Stomach (tissue), 9 donors: Measurements from ENCODE around the gene ANKRD33B. TPM values are rescaled to one million over a fixed set of nuclear protein-coding genes. Genes with fewer than 3 reads are reported as not detected.
A peak's percentile ranks its signal among the peaks of the same experiment; 100 is the strongest.
"Not testable (repeated sequence)": the region's sequence is repeated elsewhere in the genome, so short reads cannot be mapped to it uniquely, and the experiment has no call there.

ENCODE experiments used
- DNase-seq, 2 donors: peaks; one replicate each; pipeline versions ENCODE4 v3.0.0 to v3.0.0-alpha.2; 2013 to 2019
- H3K27ac ChIP-seq, 5 donors: fragments of 200-600 bp in 4 of 5; sonication (generic) in 4 of 5; one replicate each; pipeline ENCODE4 v1.5.1; 2013 to 2019; ENCODE audit warnings: mild to moderate bottlenecking in 1 of 5, moderate library complexity in 1 of 5
- H3K27me3 ChIP-seq, 3 donors: fragments of 200-600 bp; sonication (generic); one replicate each; pipeline ENCODE4 v1.5.1; 2017 to 2019; ENCODE audit warnings: mixed run types in 1 of 3
- H3K36me3 ChIP-seq, 4 donors: fragments of 200-600 bp; sonication (generic); 1 replicate in 3 of 4; 2 replicates in 1 of 4; pipeline ENCODE4 v1.5.1; 2016 to 2019
- H3K4me1 ChIP-seq, 4 donors: fragments of 200-600 bp; sonication (generic); one replicate each; pipeline ENCODE4 v1.5.1; 2016 to 2019
- H3K4me3 ChIP-seq, 4 donors: fragments of 200-600 bp; sonication (generic) in 3 of 4; one replicate each; pipeline ENCODE4 v1.5.1; 2016 to 2019; ENCODE audit warnings: mild to moderate bottlenecking in 1 of 4
- H3K9me3 ChIP-seq, 4 donors: fragments of 200-600 bp; sonication (generic); one replicate each; pipeline ENCODE4 v1.5.1; 2016 to 2019
- CTCF ChIP-seq, 7 experiments: fragments of 450-650 bp in 4 of 7; fragments of 200-600 bp in 3 of 7; sonication (generic) in 3 of 7; IDR thresholded peaks; one replicate each; pipeline ENCODE4 v1.5.1; 2016 to 2019; ENCODE audit warnings: antibody characterized with exemption in 7 of 7, control low read depth in 2 of 7, mild to moderate bottlenecking in 1 of 7
- EP300 ChIP-seq: sonication (generic); formaldehyde crosslinking; IDR thresholded peaks from one replicate; pipeline ENCODE4 v1.6.1; 2017; ENCODE audit warnings: antibody characterized with exemption
- POLR2A ChIP-seq, 4 donors: fragments of 450-650 bp; IDR thresholded peaks; one replicate each; pipeline ENCODE4 v1.6.1; 2016; ENCODE audit warnings: antibody characterized with exemption in 4 of 4, control low read depth in 2 of 4, mild to moderate bottlenecking in 1 of 4, moderate library complexity in 1 of 4
- POLR2AphosphoS5 ChIP-seq, 3 donors: sonication (generic); formaldehyde crosslinking; IDR thresholded peaks; one replicate each; pipeline ENCODE4 v1.6.1; 2016; ENCODE audit warnings: antibody characterized with exemption in 3 of 3
- WGBS, 5 donors: extraction: QIAGEN DNeasy Blood & Tissue Kit in 3 of 5; methylation state at CpG; one replicate each; pipeline versions ENCODE4 v1.1.5 to v1.1.7; 2013 to 2018; 5-methylcytosine and 5-hydroxymethylcytosine counted together
- intact Hi-C: fragments of 100-400 bp; cut with DNase I; formaldehyde crosslinking; loops from one replicate; pipeline ENCODE4 v1.15.1; 2023; ENCODE audit warnings: low total_unique reads
- polyA plus RNA-seq, 3 donors: library from polyadenylated mRNA; stranded (reverse); fragments of 200-250 nt; gene quantifications; one replicate each; pipeline ENCODE4 v1.2.3, GENCODE V29; 2013
- total RNA-seq, 5 donors: library from RNA; depleted of rRNA; stranded (reverse); fragments of >200 nt; gene quantifications; one replicate each; pipeline versions ENCODE4 v1.1.0 to v1.2.3, GENCODE V29; 2014 to 2016
- donor health status: healthy with polysubstance abuse.
- donor health status: Bipolar disorder and iron deficiency.
- donor health status: healthy.

Gene ANKRD33B
- total and polyA plus RNA-seq, 8 donors = 0.45 to 6.4 (median 1.8) TPM

GRCh38 chr5:10566543-10567068 is 2.7 kb downstream of the ANKRD33B start:
- 54 to 68% (median 64%) methylated on average over 7 to 8 of the region's 8 CpGs for WGBS, 5 donors
- Histone ChIP-seq H3K4me1 (peaks cover 24 to 60% (median 43%) of the 10 kb centered on the region in 4 donors), H3K9me3 (no peaks in the 10 kb centered on the region), H3K36me3 (no peaks in the 10 kb centered on the region), H3K4me3 (peak overlapping the region; percentile 65 to 83 (median 70)), H3K27ac (peak overlapping the region in 4 of 5 donors; percentile 1 to 86 (median 57)), H3K27me3 (peaks cover 0 to 47% (median 35%) of the 10 kb centered on the region in 3 donors)
- no peak for DNase-seq
- TF ChIP-seq POLR2AphosphoS5 (IDR thresholded peaks at IDR 0.05) (no peak), POLR2A (IDR thresholded peaks at IDR 0.05) (no peak), CTCF (IDR thresholded peaks at IDR 0.05) (no peak), EP300 (no peak)
- intact Hi-C loops = no loop called here

GRCh38 chr5:10567121-10567591 is 3.3 kb downstream of the ANKRD33B start:
- Histone ChIP-seq H3K9me3 (no peaks in the 10 kb centered on the region), H3K36me3 (no peaks in the 10 kb centered on the region), H3K27ac (peak overlapping the region in 3 of 5 donors; percentile 40 to 86 (median 74)), H3K4me3 (peak overlapping the region in 2 of 4 donors; percentile 74 to 83), H3K27me3 (peaks cover 0 to 43% (median 35%) of the 10 kb centered on the region in 3 donors), H3K4me1 (peaks cover 24 to 60% (median 43%) of the 10 kb centered on the region in 4 donors)
- intact Hi-C loops = no loop called here
- TF ChIP-seq EP300 (no peak), POLR2AphosphoS5 (IDR thresholded peaks at IDR 0.05) (no peak), POLR2A (IDR thresholded peaks at IDR 0.05) (no peak), CTCF (IDR thresholded peaks at IDR 0.05) (no peak)
- DNase-seq = no peak
- 79 to 89% (median 85%) methylated on average over 10 of the region's 10 CpGs for WGBS, 5 donors

- intact Hi-C loops = no loop called here
- peaks cover 0 to 36% (median 28%) of the 10 kb centered on the region in 3 donors for H3K27me3 ChIP-seq
- H3K27ac ChIP-seq = peak overlapping the region in 3 of 5 donors; percentile 40 to 86 (median 74)
- no peaks in the 10 kb centered on the region for H3K9me3 ChIP-seq
- no peak for TF ChIP-seq POLR2A (IDR thresholded peaks at IDR 0.05)
- peak in 2 of 3 donors; percentile 38 to 81 for TF ChIP-seq POLR2AphosphoS5 (IDR thresholded peaks at IDR 0.05)
- no peak for TF ChIP-seq CTCF (IDR thresholded peaks at IDR 0.05)
- 48 to 76% (median 67%) methylated on average over 4 of the region's 4 CpGs for WGBS, 5 donors
- DNase-seq = no peak
- no peaks in the 10 kb centered on the region for H3K36me3 ChIP-seq
- H3K4me1 ChIP-seq = peaks cover 24 to 57% (median 40%) of the 10 kb centered on the region in 4 donors
- H3K4me3 ChIP-seq = peak overlapping the region in 1 of 4 donors; percentile 83
Measured at GRCh38 chr5:10567781-10568321, 4.0 kb downstream of the ANKRD33B start.

- WGBS, 5 donors = 89 to 95% (median 93%) methylated on average over 2 of the region's 2 CpGs
- H3K27me3 ChIP-seq, intact Hi-C loops, DNase-seq, H3K27ac ChIP-seq, H3K36me3 ChIP-seq, H3K9me3 ChIP-seq, H3K4me3 ChIP-seq: not testable (repeated sequence)
- peaks cover 0 to 31% (median 15%) of the 10 kb centered on the region in 4 donors for H3K4me1 ChIP-seq
Measured at GRCh38 chr5:10570540-10570939, 6.7 kb downstream of the ANKRD33B start.

GRCh38 chr5:10572451-10572850 is 8.6 kb downstream of the ANKRD33B start:
- Histone ChIP-seq H3K4me3 (no peak overlapping the region), H3K36me3 (no peaks in the 10 kb centered on the region), H3K27ac (no peak overlapping the region), H3K4me1 (peaks cover 0 to 16% (median 8%) of the 10 kb centered on the region in 4 donors), H3K9me3 (no peaks in the 10 kb centered on the region), H3K27me3 (no peaks in the 10 kb centered on the region)
- WGBS, 5 donors = 85 to 94% (median 89%) methylated on average over 5 to 7 of the region's 7 CpGs
- no peak for TF ChIP-seq EP300
- peak in 1 of 2 donors; percentile 17 for DNase-seq
- intact Hi-C loops = no loop called here
